NCI-H460 (cell line): Measurements from ENCODE around the gene MIF4GD. TPM values are rescaled to one million over a fixed set of nuclear protein-coding genes. Genes with fewer than 3 reads are reported as not detected.
"Not testable (repeated sequence)": the region's sequence is repeated elsewhere in the genome, so short reads cannot be mapped to it uniquely, and the experiment has no call there.

Experiments used
- DNase-seq: peaks from one replicate; pipeline ENCODE4 v3.0.0-alpha.2; 2016; ENCODE audit warnings: low read depth; ENCODE audit errors: extremely low read depth
- total RNA-seq: library from RNA; depleted of rRNA; stranded (reverse); fragments of >200 nt; shearing (Covaris generic); gene quantifications from 2 replicates; pipeline ENCODE4 v1.2.3, GENCODE V29; 2014

Gene MIF4GD
- total RNA-seq, 1 experiment from 2014 or later: 37.9 TPM

DNA sequence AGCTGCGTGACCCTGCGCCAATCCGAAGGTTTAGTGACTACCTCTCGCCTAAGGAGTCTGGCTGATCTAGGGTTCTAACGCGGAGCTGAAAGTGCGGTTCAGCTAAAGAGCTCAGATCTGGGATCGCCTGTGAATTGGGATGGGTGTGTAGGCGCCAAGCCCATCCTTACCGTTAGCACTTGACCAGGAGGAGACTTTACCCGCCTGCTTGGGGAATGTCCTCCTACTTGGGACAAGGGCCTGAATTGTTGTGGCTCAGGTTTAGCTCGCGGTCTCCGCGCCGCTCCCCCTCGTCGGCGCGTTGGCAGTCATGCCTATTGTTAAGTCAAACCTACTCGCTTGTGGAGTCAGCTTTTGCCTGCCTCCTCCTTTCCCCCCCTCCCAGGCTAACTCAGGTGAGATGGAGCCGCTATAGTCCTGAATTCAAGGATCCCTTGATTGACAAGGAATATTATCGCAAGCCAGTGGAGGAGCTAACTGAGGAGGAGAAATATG, 8.9 kb downstream of the MIF4GD start:
- no peak for DNase-seq

GRCh38 chr17:75261336-75262111, 9.5 kb downstream of the MIF4GD start, which contains the start of the genes GGA3 and MRPS7:
TSS of gene GGA3 (minus strand) at chr17:75261606. CDS start at chr17:75261587, 19 bp downstream.
TSS of gene MRPS7 (plus strand) at chr17:75261879. CDS start at chr17:75261901, 22 bp downstream.
- DNase-seq: peak; percentile 93

DNA sequence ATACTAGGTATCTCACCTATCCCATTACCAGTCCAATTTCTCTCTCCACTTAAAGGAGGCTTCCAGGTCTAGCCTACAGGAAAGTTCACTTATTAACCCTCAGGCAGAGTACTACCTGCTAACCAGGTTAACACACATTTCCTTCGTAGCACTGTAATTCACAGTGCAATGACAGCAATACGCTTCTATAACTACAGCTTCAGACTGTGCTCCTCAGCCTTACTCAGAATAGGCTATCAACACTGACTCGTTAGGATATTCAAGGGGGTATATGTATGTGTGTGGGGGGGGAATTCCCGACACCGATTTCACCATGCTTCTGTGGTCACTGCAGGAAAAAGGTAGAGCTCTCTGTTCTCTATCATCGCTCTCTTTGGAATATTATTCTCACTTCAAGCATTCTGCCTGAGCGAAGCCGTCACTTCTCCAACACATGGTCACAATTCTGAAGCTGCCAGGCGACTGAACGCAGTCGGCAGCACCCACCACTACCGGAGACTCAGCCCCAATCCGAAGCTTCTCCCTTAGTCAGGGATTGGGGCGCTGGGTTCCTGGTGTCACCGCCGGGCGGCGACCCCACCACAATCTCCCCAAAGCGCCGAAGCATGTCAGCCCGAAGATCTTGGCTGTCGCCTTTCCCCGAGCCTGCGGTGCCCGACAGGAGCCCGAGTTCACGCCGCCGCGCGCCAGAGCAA, 10.2 kb downstream of the MIF4GD start:
- DNase-seq: no peak

DNA sequence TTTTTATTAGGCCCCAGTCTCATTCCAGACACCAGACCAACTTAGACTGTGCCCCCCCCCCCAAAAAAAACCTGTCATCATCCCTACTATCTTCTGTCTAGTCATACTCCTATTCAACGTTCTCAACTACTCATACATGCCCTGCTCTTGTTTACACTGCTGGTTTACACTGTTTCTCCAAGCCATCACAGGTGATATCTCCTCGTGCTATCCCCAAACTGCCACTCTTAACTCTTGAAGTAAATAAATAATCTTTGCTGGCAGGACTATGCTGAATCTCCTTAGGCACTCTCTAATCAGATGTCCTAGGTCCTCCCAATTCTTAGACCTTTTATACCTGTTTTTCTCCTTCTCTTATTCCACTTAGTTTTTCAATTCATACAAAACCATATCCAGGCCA, 13.8 kb downstream of the MIF4GD start:
- not testable (repeated sequence) for DNase-seq

- not testable (repeated sequence) for DNase-seq
Observed at GRCh38 chr17:75255954-75256698, 14.9 kb downstream of the MIF4GD start.

- DNase-seq: no peak
Observed at GRCh38 chr17:75252039-75252816, 18.8 kb downstream of the MIF4GD start.

DNA sequence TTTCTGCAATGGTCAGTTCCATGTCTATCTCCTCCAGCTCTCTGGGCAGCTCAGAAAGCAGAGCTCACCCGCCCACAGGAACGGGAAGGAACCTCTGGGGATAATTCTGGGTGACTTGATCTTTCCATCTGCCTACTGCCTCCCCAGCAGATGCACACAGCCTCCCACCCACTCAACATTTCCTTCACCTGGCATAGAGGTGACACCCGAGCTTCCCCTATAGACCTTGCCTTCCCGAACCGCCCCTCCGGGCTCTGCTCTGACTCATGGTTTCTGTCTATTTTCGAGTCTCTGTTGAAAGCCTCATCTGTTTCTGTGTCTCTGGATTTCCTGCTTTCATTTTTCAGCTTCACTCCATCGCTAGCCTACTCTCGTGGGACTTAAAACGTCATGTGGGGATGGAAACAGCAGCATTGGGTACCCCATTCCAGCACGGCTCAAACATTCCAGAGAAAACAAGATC, 21.0 kb downstream of the MIF4GD start:
- DNase-seq: no peak

DNA sequence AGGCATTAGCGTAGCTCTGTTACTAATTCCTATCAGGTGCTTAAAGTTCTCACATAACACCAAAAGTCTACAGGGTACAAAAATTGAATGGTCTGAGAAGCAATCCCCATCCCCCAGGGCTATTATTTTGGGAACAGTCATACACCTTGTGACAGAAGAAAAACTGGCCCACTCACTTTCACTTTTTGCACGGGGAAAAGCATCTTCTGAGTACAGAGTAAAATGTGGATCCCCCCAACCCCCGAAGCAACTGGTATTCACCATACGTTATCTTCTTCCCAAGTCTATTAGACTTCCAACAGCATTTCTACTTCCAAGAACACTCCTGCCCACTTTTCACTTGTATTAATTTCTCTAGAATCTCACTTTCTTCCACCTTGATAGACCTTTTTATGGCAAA, 21.5 kb downstream of the MIF4GD start:
- no peak for DNase-seq

- no peak for DNase-seq
Observed at GRCh38 chr17:75246404-75246803, 24.6 kb downstream of the MIF4GD start.

DNA sequence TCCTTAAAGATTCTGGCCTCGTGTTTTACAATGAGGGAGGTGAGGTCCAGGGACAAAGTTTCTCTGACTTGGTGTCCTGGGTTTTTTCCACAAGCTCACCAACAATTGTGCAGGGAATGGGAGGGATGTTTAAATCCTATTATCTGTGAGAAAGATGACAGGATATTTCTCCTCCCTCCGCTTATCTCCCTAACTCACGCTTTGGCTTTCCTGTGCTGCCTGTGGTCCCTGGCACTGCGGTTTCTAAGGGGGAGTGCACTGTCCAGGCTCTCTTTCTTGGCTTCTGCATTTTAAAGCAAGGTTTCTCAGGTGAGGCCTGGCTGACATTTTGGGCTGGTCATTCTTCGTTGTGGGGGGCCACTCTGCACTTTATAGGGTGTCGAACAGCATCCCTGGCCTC, 26.0 kb downstream of the MIF4GD start:
- no peak for DNase-seq

DNA sequence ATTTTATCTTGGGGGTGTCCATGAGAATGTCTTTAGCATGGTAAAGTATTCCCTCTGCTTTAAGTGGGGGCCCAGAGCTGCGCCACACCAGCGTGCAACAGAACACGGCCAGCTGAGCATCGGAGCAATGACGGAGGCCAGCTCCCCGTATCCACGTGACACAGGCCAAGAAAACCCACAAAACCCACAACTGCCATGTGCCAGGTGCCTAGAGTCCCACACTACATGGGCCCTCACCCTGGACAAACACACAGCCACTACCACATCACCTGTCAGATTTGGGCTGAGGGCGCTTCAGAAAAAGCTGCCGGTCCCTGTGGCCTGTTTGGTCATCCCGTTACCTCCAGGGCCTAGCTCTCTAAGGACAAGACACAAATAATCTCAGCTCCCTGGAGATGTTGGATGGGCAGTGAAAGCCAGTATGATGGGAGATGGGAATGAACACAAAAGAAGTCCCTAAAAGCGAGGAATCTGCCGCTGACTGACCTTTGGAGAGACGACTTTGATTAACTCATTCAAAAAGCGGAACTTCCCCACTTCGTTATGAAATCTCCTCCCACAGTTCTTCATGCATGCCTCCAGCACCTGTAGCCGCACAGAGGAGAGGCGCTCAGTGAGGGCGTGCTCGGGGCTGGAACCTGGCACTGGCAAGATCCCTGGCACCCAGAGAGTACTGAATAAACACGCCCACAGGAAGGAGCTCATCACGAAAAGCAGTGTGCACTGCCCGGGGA, 26.7 kb downstream of the MIF4GD start:
- DNase-seq: no peak

GRCh38 chr17:75242461-75243042, 28.5 kb downstream of the MIF4GD start:
- no peak for DNase-seq

DNA sequence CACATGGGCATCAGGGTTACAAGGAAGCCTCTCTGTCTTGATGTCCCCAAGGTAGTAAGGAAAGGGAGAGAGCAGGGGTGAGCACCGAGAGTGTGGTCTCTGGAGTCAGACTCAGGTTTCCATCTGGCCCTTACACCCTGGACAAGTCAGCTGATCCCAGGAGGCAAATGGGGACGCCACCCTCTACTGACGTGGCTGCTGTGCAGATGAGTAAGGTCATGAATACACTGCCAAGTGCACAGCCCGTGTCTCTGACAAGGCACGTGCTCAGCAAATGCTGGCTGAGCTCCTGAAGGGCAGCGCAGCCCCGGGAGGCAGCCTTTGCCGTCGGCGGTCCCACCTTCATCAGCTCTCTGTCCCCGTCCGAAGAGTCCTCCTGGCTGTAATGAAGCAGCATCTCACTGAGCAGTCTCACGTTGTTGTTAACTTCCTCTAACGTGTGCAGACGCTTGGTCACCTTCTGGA, 29.0 kb downstream of the MIF4GD start:
- DNase-seq: no peak

- DNase-seq: no peak
Observed at GRCh38 chr17:75241502-75241901, 29.5 kb downstream of the MIF4GD start.

DNA sequence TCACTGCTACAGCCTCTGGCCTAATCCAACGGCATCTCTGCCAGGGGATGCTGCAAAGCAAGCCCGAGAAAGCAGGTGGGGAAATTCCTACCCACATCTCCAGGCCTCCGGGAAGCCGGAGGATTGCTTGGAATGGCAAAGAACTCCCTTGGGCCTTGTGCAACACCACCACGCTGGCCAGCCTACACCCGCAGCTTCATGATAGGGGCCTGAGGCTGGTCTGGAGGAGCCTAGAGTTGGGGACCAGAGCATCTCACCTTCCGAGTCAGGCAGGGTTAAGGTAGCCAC, 29.9 kb downstream of the MIF4GD start:
- no peak for DNase-seq

- no peak for DNase-seq
Observed at GRCh38 chr17:75240394-75241142, 30.5 kb downstream of the MIF4GD start.

- DNase-seq: no peak
Observed at GRCh38 chr17:75239778-75240393, 31.1 kb downstream of the MIF4GD start.

GRCh38 chr17:75239214-75239613, 31.8 kb downstream of the MIF4GD start:
- no peak for DNase-seq
